GM19395 (cell line): ENCODE results near the gene FBXL12.
A peak's percentile ranks its signal among the peaks of the same experiment; 100 is the strongest.
"Not testable (repeated sequence)": the region's sequence is repeated elsewhere in the genome, so short reads cannot be mapped to it uniquely, and the experiment has no call there.

Source experiments
- ATAC-seq: cut with Tn5 transposase; IDR thresholded peaks from one replicate; pipeline ENCODE4 v1.9.1; 2021; ENCODE audit warnings: mild to moderate bottlenecking, moderate library complexity; ENCODE audit not compliant: unreplicated experiment

Gene FBXL12

GRCh38 chr19:9793071-9793591, 25.7 kb downstream of the FBXL12 start:
- ATAC-seq: no peak

GRCh38 chr19:9792206-9793070, 26.4 kb downstream of the FBXL12 start:
- ATAC-seq: no peak

DNA sequence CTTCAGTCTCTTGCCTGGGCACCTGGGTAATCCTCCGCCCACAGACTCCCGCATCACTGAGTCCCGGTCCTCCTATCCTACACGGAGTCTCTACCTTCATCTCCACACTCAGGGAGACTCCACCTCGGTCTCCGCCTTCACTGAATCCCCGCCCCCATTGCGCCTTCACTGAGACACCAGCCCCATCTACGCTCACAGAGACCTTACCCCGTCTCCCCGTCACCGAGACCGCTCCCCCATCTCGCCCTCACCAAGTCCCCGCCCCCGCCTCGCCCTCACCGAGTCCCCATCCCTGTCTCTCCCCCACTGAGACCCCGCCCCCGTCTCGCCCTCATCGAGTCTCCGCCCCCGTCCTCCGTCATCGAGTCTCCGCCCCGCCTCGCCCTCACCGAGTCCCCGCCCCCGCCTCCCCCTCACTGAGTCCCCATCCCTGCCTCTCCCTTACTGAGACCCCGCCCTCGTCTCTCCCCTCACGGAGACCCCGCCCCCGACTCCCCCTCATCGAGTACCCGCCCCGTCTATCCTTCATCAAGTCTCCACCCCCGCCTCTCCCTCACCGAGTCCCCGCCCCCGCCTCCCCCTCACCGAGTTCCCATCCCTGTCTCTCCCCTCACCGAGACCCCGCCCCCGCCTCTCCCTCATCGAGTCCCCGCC, 27.2 kb downstream of the FBXL12 start:
- ATAC-seq: no peak

- not testable (repeated sequence) for ATAC-seq
Measured at GRCh38 chr19:9791073-9791367, 27.9 kb downstream of the FBXL12 start.

- ATAC-seq: not testable (repeated sequence)
Measured at GRCh38 chr19:9789579-9789978, 29.3 kb downstream of the FBXL12 start.

GRCh38 chr19:9789066-9789465, 29.8 kb downstream of the FBXL12 start:
- no peak for ATAC-seq

DNA sequence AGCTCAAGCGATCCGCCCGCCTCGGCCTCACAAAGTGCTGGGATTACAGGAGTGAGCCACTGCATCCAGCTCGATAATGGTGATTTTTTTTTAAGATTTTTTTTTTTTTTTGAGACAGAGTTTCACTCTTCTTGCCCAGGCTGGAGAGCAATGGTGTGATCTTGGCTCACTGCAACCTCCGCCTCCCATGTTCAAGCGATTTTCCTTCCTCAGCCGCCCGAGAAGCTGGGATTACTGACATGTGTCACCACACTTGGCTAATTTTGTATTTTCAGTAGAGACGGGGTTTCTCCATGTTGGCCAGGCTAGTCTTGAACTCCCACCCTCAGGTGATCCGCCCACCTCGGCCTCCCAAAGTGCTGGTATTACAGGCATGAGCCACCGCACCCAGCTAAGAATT, 30.3 kb downstream of the FBXL12 start:
- not testable (repeated sequence) for ATAC-seq

DNA sequence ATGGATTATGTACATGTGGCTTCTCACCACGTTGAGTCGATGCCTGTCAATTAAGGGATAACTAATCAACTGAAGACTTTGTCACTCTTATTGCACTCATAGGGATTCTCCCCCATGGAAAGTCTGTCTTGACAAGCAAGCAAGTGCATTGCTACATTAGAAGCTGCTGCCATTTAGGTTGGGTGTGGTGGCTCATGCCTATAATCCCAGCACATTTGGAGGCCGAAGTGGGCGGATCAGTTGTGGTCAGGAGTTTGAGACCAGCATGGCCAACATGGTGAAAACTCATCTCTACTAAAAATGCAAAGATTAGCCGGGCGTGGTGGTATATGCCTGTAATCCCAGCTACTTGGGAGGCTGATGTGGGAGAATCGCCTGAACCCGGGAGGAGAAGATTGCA, 32.1 kb downstream of the FBXL12 start:
- ATAC-seq: no peak

GRCh38 chr19:9786342-9786741, 32.5 kb downstream of the FBXL12 start:
- ATAC-seq: no peak

- ATAC-seq: peak; percentile 81
Measured at GRCh38 chr19:9785367-9786331, 33.2 kb downstream of the FBXL12 start.

DNA sequence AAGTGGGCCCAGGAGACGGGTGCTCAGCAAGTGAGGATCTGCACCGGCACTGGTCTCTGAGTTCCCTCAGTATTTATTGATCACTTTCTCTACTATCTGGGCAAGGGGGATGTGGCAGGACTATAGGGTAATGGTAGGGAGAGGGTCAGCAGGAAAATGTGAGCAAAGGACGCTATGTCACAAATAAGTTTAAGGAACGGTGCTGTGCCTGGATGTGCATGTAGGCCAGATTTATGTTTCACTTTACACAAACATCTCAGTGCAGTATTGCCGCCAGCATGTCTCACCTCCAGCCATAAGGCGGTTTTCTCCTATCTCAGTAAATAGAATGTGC, 34.7 kb downstream of the FBXL12 start:
- not testable (repeated sequence) for ATAC-seq

GRCh38 chr19:9782338-9782737, 36.5 kb downstream of the FBXL12 start:
- ATAC-seq: no peak

DNA sequence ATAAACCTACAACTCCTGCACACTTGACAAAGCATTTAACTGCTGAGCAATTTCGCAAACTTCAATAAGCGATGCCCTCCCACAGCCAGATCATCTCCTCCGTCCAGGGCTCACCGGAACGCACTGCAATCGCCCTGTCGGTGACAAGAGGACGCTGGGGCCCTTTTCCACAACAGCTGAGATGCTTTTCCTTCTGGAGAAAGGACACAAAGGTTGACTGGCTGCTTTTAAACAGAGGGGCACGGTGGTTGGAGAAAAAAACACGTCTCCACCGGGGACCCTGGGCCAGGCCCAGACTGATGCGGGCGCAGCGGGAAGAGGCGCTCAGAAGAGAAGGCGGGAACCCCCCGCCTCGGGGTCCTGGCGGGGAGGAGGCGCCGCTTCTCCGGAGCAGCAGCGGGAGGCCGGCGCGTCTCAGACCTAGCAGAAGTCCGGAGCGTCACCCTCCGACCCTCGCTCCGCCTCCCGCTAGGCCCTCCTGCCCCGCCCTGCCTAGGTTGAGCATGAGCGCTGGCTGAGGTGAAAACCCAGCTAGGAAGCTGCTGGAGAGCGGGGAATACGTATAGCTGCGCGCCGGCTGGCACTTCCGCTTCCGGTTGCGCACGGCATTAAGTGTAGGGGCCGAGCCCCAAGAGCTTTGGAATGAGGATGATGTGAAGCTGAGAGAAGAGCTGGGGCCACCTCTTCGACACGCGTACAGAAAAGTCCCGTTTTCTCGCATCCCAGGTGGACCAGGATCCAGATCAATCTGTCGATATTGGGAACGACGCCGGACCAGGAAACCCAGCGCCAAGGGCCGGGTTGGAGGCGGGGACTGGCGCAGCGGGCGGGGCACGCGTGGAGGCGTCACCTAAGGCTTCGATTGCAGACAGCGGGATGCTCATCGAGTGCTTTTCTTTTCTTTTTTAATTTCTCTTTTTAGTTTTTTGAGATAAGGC, 50.4 kb downstream of the FBXL12 start, which contains the start of gene ZNF846:
ZNF846 (minus strand) TSS at position 564 of the 938 bp plus-strand sequence. CDS start 3,788 bp downstream, outside the sequence.
- ATAC-seq: peak; percentile 95
